ENCODE data around the gene CD180.

DNA sequence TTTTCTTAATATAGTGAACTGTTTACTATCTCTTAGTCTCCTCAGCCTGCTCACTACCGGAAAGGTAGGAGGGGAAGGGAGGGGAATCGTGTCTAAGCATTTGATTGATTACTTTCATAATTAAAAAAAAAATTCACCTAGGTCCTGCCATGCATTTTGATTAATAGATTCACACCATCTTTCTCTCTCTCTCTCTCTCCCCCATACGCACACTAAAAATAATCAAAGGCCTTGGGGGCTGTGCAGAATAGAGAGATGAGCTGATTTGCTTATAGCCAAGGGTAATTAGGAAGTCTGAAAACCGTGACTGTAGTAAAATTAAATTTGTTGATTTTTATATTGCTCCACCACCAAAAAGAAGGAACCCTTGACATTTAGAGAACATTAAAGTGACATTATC, 49.6 kb downstream of the CD180 start:
- TF ChIP-seq, protein P1, sequence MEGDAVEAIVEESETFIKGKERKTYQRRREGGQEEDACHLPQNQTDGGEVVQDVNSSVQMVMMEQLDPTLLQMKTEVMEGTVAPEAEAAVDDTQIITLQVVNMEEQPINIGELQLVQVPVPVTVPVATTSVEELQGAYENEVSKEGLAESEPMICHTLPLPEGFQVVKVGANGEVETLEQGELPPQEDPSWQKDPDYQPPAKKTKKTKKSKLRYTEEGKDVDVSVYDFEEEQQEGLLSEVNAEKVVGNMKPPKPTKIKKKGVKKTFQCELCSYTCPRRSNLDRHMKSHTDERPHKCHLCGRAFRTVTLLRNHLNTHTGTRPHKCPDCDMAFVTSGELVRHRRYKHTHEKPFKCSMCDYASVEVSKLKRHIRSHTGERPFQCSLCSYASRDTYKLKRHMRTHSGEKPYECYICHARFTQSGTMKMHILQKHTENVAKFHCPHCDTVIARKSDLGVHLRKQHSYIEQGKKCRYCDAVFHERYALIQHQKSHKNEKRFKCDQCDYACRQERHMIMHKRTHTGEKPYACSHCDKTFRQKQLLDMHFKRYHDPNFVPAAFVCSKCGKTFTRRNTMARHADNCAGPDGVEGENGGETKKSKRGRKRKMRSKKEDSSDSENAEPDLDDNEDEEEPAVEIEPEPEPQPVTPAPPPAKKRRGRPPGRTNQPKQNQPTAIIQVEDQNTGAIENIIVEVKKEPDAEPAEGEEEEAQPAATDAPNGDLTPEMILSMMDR (IDR thresholded peaks at IDR 0.05; ENCODE audit: insufficient read depth, low read length) = no peak
- TF ChIP-seq POLR2AphosphoS5 (IDR thresholded peaks at IDR 0.05; ENCODE audit: low read depth) (no peak), GABPA (IDR thresholded peaks at IDR 0.05; ENCODE audit: low read depth) (no peak), REST (IDR thresholded peaks at IDR 0.05; ENCODE audit: insufficient replicate concordance, low read depth) (no peak)

Data from HL-60 (cell line).